Stomach (tissue), 4 donors: Measurements from ENCODE around the gene CD58.
A peak's percentile ranks its signal among the peaks of the same experiment; 100 is the strongest.

Source experiments
- CTCF ChIP-seq, 7 experiments: fragments of 450-650 bp in 4 of 7; fragments of 200-600 bp in 3 of 7; sonication (generic) in 3 of 7; IDR thresholded peaks; one replicate each; pipeline ENCODE4 v1.5.1; 2016 to 2019; ENCODE audit warnings: antibody characterized with exemption in 7 of 7, control low read depth in 2 of 7, mild to moderate bottlenecking in 1 of 7
- EP300 ChIP-seq: sonication (generic); formaldehyde crosslinking; IDR thresholded peaks from one replicate; pipeline ENCODE4 v1.6.1; 2017; ENCODE audit warnings: antibody characterized with exemption
- POLR2A ChIP-seq, 4 donors: fragments of 450-650 bp; IDR thresholded peaks; one replicate each; pipeline ENCODE4 v1.6.1; 2016; ENCODE audit warnings: antibody characterized with exemption in 4 of 4, control low read depth in 2 of 4, mild to moderate bottlenecking in 1 of 4, moderate library complexity in 1 of 4
- POLR2AphosphoS5 ChIP-seq, 3 donors: sonication (generic); formaldehyde crosslinking; IDR thresholded peaks; one replicate each; pipeline ENCODE4 v1.6.1; 2016; ENCODE audit warnings: antibody characterized with exemption in 3 of 3

DNA sequence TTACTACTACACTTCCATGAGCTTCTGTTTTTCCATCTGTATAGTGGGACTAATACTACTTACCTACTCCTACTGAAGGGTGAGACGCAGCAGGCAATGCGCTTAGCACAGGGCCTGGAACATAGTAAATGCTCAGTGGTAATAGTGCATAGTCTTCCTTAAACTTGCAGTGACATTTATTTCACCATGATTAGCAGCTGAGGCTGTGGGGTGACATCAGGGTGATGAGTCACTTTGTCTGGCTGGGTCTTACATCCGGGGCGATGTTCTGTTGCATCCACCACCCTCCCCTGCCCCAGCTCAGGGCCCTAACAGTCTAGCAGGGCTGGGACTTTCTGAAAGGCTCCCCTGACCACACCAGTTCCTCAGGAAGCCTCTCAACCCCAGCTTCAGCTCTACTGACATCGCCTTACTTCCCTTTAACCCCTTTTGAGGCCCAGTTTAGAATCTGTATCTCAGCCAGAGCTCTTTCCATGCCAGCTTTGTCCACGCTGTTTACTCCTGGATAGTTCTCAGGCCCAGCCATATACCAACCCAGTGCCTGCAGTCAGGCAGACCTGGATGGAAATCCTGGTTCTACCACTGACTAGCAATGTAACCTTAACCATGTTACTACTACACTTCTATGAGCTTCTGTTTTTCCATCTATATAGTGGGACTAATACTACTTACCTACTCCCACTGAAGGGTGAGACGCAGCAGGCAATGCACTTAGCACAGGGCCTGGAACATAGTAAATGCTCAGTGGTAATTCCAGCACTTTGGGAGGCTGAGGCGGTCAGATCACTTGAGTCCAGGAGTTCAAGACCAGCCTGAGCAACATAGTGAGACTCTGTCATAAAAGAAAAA is 66.3 kb downstream of the CD58 start:
- TF ChIP-seq CTCF (IDR thresholded peaks at IDR 0.05) (no peak), POLR2AphosphoS5 (IDR thresholded peaks at IDR 0.05) (peak in 2 of 3 donors; percentile 23 to 24), EP300 (no peak), POLR2A (IDR thresholded peaks at IDR 0.05) (no peak)
